Dermis microvascular lymphatic vessel endothelial cell (primary cell): ENCODE results near the gene PIAS4. TPM values are rescaled to one million over a fixed set of nuclear protein-coding genes. Genes with fewer than 3 reads are reported as not detected.

Experiments used
- DNase-seq, 2 donors: peaks; one replicate each; pipeline versions ENCODE4 v3.0.0 to v3.0.0-alpha.2; 2010; ENCODE audit warnings: low read depth in 2 of 2
- total RNA-seq: library from RNA; depleted of rRNA; stranded (reverse); fragments of >200 nt; gene quantifications from 2 replicates; pipeline ENCODE4 v1.2.1, GENCODE V29; 2014

The PIAS4 gene
- total RNA-seq, 1 donor from 2014 or later, result 24.1 TPM

GRCh38 chr19:4077007-4077374, 69.5 kb downstream of the PIAS4 start:
- no peak for DNase-seq

DNA sequence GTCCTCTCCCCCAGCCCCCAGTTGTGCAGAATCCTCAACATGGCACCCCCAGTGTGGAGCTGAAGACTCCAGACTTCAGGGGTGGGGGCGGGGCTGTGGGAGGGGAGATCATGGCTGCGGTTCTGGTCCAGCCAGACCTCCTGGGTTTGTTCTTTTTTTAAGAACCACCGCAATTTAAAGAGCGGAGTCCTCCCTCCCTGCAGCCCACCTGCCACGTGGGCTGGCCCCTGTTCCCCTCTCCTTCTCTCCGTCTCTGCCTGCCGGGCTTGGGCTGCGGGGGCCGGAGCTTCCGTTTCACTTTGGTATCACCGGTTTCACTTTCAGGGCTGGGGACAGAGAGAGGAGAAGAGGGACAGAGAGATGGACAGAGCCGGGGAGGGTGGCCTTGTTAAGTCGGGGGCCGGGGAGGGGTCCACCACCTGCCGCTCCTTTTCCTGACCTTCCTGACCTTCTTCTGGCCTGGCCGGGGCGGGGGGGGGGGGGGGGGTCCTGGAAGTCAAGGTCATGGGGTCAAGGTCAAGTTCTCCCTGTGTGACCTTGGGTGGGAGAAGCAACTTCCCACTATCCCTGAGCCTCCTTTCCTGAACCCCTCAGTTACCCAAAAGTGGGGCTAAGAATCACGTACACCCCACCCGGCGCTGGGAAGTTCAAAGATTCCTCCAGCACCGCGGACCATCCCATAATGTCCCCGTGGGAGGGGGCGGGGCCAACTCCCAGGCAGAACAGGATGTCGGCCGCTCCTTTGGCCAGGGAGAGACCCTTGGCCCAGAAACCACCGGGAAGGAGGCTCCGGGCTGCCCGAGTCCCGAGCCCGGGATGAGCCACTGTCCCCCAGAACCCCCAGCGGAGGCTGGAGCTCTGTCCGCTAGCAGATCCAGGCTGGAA, 70.5 kb downstream of the PIAS4 start:
- peak in 1 of 2 donors; percentile 28 for DNase-seq

DNA sequence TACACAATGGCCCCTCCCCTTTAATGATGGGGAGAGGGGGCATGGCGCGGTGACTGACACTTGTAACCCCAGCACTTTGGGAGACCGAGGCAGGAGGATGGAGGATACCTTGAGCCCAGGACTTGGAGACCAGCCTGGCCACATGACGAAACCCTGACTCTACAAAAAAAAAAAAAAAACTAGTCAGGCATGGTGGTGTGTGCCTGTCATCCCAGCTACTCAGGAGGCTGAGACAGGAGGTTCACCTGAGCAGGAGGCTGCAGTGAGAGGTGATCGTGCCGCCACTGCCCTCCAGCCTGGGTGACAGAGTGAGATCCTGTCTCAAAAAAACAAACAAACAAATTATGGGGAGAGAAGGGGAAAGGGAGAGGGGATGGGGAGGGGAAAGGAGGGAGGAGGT, 72.9 kb downstream of the PIAS4 start:
- DNase-seq, result no peak

GRCh38 chr19:4081441-4082129, 74.0 kb downstream of the PIAS4 start:
- no peak for DNase-seq

DNA sequence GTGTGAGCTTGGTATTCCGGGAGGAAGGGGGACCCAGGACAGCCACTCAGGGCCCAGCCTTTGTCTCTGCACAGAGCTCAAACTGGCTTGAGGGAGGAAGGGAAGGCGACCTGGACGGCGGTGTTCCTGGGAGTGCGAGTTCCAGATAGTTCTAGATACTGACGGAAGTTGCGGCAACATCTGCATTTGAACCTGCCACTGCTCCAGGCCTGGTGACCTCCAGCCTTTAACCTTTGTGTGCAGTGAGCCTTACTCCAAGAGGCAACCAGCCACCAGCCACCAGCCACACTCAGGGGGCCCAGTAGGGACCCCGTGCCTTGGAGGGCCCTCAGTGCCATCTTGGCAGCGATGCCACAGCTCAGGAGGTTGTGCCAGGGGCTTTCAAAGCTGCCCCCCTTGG, 74.6 kb downstream of the PIAS4 start:
- DNase-seq, result no peak

- DNase-seq, result no peak
These were observed 76.4 kb downstream of the PIAS4 start for GRCh38 chr19:4083677-4084546.

- DNase-seq, result no peak
These were observed 77.0 kb downstream of the PIAS4 start for GRCh38 chr19:4084547-4084877.

- no peak for DNase-seq
These were observed 78.9 kb downstream of the PIAS4 start for GRCh38 chr19:4086411-4086867.

- DNase-seq, result no peak
These were observed 80.5 kb downstream of the PIAS4 start for GRCh38 chr19:4087787-4088679.

GRCh38 chr19:4088975-4089374, 81.4 kb downstream of the PIAS4 start:
- DNase-seq, result no peak

Other genes starting within 250 kb of the PIAS4 start
- 15.0 and 22.5 TPM in 2 replicates for gene APBA3, start 246.0 kb upstream of the PIAS4 start, total RNA-seq
- gene MRPL54, start 245.1 kb upstream of the PIAS4 start, total RNA-seq, result 45.1 and 72.9 TPM in 2 replicates
- gene RAX2, start 235.5 kb upstream of the PIAS4 start, total RNA-seq, result not detected in 2 replicates
- 0.64 and 0.76 TPM in 2 replicates for gene MATK, start 221.4 kb upstream of the PIAS4 start, total RNA-seq
- gene ZFR2, start 138.7 kb upstream of the PIAS4 start, total RNA-seq, result 0.13 TPM in 1 of 2 replicates, not detected in the other
- under 0.01 TPM in 1 of 2 replicates, not detected in the other for gene ATCAY, start 127.1 kb upstream of the PIAS4 start, total RNA-seq
- gene NMRK2, start 74.7 kb upstream of the PIAS4 start, total RNA-seq, result not detected in 2 replicates
- gene DAPK3, start 36.6 kb upstream of the PIAS4 start, total RNA-seq, result 127 and 171 TPM in 2 replicates
- 1,892 and 3,249 TPM in 2 replicates for gene EEF2, start 22.3 kb upstream of the PIAS4 start, total RNA-seq
- gene ZBTB7A, start 59.2 kb downstream of the PIAS4 start, total RNA-seq, result 7.2 and 14.2 TPM in 2 replicates
- gene MAP2K2, start 116.4 kb downstream of the PIAS4 start, total RNA-seq, result 106 and 159 TPM in 2 replicates
- gene CREB3L3, start 145.9 kb downstream of the PIAS4 start, total RNA-seq, result not detected in 2 replicates
- 9.0 and 12.3 TPM in 2 replicates for gene SIRT6, start 174.8 kb downstream of the PIAS4 start, total RNA-seq
- 0.13 and 0.38 TPM in 2 replicates for gene ANKRD24, start 175.0 kb downstream of the PIAS4 start, total RNA-seq
- 0.26 and 1.5 TPM in 2 replicates for gene EBI3, start 221.8 kb downstream of the PIAS4 start, total RNA-seq
- gene YJU2, start 239.3 kb downstream of the PIAS4 start, total RNA-seq, result 15.3 and 17.4 TPM in 2 replicates